BLaER1 treated with 17β-estradiol and CSF1 and Interleukin-3, amounts not matched to agents 10 nM and 100 nM (cell line): Measurements from ENCODE around the gene WWOX.
"Not testable (repeated sequence)": the region's sequence is repeated elsewhere in the genome, so short reads cannot be mapped to it uniquely, and the experiment has no call there.

ENCODE experiments used
- H3K27ac ChIP-seq, 11 experiments: shearing (Covaris generic); formaldehyde crosslinking; 2 replicates each; pipeline ENCODE4 v1.8.1; 2022
- H3K27me3 ChIP-seq, 11 experiments: shearing (Covaris generic); formaldehyde crosslinking; 2 replicates each; pipeline ENCODE4 v1.8.1; 2022
- H3K36me3 ChIP-seq, 11 experiments: shearing (Covaris generic); formaldehyde crosslinking; 2 replicates each; pipeline ENCODE4 v1.8.1; 2022
- H3K4me1 ChIP-seq, 10 experiments: shearing (Covaris generic); formaldehyde crosslinking; 2 replicates each; pipeline ENCODE4 v1.8.1; 2022
- H3K4me2 ChIP-seq, 11 experiments: shearing (Covaris generic); formaldehyde crosslinking; 2 replicates each; pipeline ENCODE4 v1.8.1; 2022
- H3K4me3 ChIP-seq, 10 experiments: shearing (Covaris generic); formaldehyde crosslinking; 2 replicates each; pipeline ENCODE4 v1.8.1; 2022
- H3K9ac ChIP-seq, 11 experiments: shearing (Covaris generic); formaldehyde crosslinking; 2 replicates each; pipeline ENCODE4 v1.8.1; 2022
- H3K9me3 ChIP-seq, 11 experiments: shearing (Covaris generic); formaldehyde crosslinking; replicated peaks in 1 of 11; 2 replicates each; pipeline ENCODE4 v1.8.1; 2022
- H4K20me1 ChIP-seq, 11 experiments: shearing (Covaris generic); formaldehyde crosslinking; 2 replicates each; pipeline ENCODE4 v1.8.1; 2022
- Cebpa-rat ChIP-seq, 11 experiments: shearing (Covaris generic); IDR thresholded peaks; 2 replicates each; pipeline ENCODE4 v1.8.1; 2022

Gene WWOX

DNA sequence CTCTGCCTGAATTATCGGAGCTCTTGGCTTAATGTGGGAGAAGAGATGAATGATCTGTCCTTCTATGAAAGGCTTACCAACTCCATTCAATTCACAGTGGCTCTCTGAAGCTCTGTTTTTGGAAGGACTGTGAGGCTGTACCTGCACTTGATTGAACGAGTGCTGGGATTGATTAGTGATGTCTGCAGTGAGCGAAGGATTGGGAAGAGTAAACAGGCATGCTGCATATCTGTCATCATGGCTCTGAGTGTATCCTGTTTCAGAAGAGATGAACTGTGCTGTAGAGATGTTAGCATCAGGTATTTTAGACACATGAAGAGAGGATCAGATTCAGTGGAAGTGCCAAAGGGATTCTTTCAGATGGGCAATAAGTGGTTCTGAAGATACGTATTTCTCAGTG, 937.1 kb downstream of the WWOX start:
- no peak overlapping the region for H3K9ac ChIP-seq
- H3K9me3 ChIP-seq = peaks cover 0 to 6% (median 0%) of the 10 kb centered on the region in 11 experiments; a peak in 3 of 22 replicates
- no peaks in the 10 kb centered on the region for H3K27me3 ChIP-seq
- H3K27ac ChIP-seq = no peak overlapping the region
- H3K4me3 ChIP-seq = no peak overlapping the region
- TF ChIP-seq Cebpa-rat (IDR thresholded peaks at IDR 0.05) = no peak
- no peaks in the 10 kb centered on the region for H4K20me1 ChIP-seq
- no peak overlapping the region for H3K4me2 ChIP-seq
- H3K4me1 ChIP-seq = peaks cover 0 to 7% (median 5%) of the 10 kb centered on the region in 10 experiments; a peak in 9 of 20 replicates
- no peaks in the 10 kb centered on the region for H3K36me3 ChIP-seq

DNA sequence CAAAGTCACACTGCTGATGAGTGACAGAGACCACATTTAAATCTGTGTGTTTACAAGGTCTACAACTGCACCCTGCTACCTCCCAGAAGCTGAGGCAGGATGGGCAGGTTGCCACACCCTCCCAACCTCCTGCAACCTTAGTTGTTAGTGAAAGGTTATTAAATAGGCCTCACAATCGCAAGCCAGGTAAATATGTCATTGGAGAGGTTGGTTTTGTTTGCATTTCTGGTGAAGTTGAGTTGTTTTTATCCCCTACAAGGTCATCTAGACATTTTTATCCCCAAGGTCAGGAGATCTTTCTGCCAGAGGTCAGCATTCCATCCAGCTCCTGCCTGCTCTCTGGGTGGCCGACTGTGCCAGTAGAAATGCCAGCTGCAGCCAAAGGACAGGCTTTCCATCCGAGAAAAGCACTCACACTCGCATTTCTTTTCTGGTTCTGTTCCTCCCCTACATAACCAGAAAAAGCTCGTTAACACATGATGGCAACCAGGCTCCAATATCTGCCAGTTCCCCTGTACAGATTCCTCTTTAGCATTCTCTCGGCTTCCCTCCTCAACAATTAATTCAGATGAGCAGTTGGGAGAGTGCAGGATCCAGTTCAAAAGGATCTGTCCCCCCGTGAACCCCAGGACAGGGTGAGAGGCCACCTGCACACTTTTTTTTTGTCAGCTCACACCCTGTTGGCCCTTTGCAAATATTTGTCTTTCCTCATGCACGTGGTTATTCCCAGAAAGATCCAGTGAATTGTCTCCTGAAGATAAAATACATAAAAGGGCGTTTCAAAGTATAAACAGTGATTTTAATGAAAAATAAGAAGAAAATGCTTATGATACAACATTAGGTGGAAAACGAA, 938.3 kb downstream of the WWOX start:
- Histone ChIP-seq H3K36me3 (no peaks in the 10 kb centered on the region), H3K27ac (no peak overlapping the region), H3K27me3 (no peaks in the 10 kb centered on the region), H3K4me2 (no peak overlapping the region), H3K9ac (no peak overlapping the region), H4K20me1 (no peaks in the 10 kb centered on the region), H3K4me1 (peaks cover 0 to 7% (median 5%) of the 10 kb centered on the region in 10 experiments; a peak in 9 of 20 replicates), H3K9me3 (peaks cover 0 to 6% (median 0%) of the 10 kb centered on the region in 11 experiments; a peak in 3 of 22 replicates), H3K4me3 (no peak overlapping the region)
- TF ChIP-seq Cebpa-rat (IDR thresholded peaks at IDR 0.05) = no peak

DNA sequence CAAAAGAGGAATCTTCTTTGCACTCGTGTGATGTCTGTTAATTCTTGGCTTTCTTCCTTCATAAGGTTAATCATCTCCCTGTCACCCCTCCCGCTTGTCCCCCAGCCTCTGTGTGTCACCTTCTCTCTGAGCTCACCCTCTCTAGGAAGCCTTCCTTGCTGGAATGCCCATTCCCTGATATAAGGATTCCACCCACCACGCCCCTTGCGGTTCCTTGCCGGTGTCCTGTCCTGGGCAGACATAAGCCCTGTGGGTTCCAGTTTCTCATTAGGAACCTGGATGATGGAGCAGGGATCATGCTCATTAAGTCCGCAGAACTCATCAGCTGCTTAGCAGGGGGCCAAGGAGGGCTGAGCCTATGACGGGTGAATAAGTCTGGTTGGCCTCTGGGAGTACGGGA, 941.8 kb downstream of the WWOX start:
- H3K4me1 ChIP-seq = peaks cover 0 to 7% (median 5%) of the 10 kb centered on the region in 10 experiments; a peak in 9 of 20 replicates
- no peaks in the 10 kb centered on the region for H3K36me3 ChIP-seq
- H3K9ac ChIP-seq = no peak overlapping the region
- H3K9me3 ChIP-seq = peaks cover 0 to 4% (median 0%) of the 10 kb centered on the region in 11 experiments; a peak in 1 of 22 replicates
- no peak overlapping the region for H3K4me2 ChIP-seq
- no peaks in the 10 kb centered on the region for H3K27me3 ChIP-seq
- H4K20me1 ChIP-seq = no peaks in the 10 kb centered on the region
- no peak overlapping the region for H3K27ac ChIP-seq
- H3K4me3 ChIP-seq = no peak overlapping the region
- TF ChIP-seq Cebpa-rat (IDR thresholded peaks at IDR 0.05) = no peak

DNA sequence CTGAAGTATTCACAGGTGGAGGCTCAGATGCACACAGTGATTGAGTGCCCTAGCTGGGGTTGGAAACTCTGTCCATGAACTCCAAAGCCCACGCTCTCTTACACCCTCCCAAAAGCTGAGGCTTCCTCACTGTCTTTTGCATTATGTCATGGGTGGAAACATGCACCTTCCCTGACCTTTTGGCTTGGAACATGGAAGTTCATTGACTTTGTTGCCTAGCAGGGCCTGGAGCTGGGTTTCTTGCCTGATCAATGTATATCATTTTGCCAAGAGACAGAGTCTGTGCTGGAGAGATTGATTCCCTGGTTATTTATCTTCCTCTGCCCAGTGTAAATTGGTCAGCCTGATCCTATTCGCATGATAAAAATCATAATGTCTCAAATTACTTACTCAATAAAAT, 942.7 kb downstream of the WWOX start:
- no peak overlapping the region for H3K27ac ChIP-seq

DNA sequence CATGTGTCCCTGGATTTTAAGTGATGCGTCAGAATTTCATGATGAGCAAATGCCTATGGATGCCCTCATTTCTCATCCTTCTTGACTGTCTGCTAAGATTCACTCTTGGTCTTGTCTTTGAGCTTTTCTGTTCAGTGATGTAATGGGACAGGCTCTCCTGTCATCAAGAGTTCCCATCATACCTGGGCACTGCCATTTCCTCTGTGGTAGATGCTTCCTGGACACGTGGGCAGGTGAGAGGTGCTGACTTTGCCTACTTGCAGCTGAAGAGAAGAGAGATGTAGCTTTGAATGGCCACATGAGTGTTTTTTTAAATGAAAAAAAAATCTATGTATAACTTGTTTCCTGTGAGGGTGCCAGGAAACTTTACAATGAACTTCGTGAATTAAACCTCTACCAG, 943.4 kb downstream of the WWOX start:
- H3K4me1 ChIP-seq = peaks cover 0 to 7% (median 5%) of the 10 kb centered on the region in 10 experiments; a peak in 9 of 20 replicates
- no peak overlapping the region for H3K4me2 ChIP-seq
- no peaks in the 10 kb centered on the region for H3K36me3 ChIP-seq
- H3K9me3 ChIP-seq = no peaks in the 10 kb centered on the region
- no peak for TF ChIP-seq Cebpa-rat (IDR thresholded peaks at IDR 0.05)
- no peaks in the 10 kb centered on the region for H4K20me1 ChIP-seq
- no peaks in the 10 kb centered on the region for H3K27me3 ChIP-seq
- H3K9ac ChIP-seq = no peak overlapping the region
- H3K4me3 ChIP-seq = no peak overlapping the region
- no peak overlapping the region for H3K27ac ChIP-seq

More for the DNA sequence above, 942.7 kb downstream of the WWOX start:
- Histone ChIP-seq H3K36me3 (no peaks in the 10 kb centered on the region), H3K4me3 (no peak overlapping the region), H3K4me1 (peaks cover 0 to 7% (median 5%) of the 10 kb centered on the region in 10 experiments; a peak in 9 of 20 replicates), H3K9me3 (no peaks in the 10 kb centered on the region), H3K9ac (no peak overlapping the region), H3K4me2 (no peak overlapping the region), H4K20me1 (no peaks in the 10 kb centered on the region), H3K27me3 (no peaks in the 10 kb centered on the region)
- no peak for TF ChIP-seq Cebpa-rat (IDR thresholded peaks at IDR 0.05)

DNA sequence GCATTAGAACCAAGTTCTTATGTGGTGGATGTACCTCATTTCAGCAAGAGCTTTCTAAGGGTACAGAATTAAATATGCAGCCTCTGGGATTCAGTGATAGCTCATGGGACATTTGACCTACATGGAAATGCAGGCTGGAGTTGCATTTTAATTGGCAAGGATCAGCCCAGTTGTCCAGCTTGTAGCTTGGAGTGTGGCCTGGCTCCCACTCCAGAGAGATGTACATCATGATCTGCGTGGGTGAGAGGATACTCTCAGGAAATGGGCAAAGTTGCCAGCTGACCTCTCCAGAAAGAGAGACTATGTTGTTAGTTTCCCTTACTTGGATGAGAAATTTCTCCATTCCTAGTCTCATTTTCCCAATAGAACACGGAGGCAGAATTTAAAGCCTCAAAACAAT, 945.7 kb downstream of the WWOX start:
- Histone ChIP-seq H3K9me3 (no peaks in the 10 kb centered on the region), H3K4me3 (no peak overlapping the region), H3K4me2 (no peak overlapping the region), H3K27me3 (no peaks in the 10 kb centered on the region), H3K4me1 (no peaks in the 10 kb centered on the region), H3K27ac (no peak overlapping the region), H4K20me1 (no peaks in the 10 kb centered on the region), H3K9ac (no peak overlapping the region), H3K36me3 (no peaks in the 10 kb centered on the region)
- TF ChIP-seq Cebpa-rat (IDR thresholded peaks at IDR 0.05) = no peak

DNA sequence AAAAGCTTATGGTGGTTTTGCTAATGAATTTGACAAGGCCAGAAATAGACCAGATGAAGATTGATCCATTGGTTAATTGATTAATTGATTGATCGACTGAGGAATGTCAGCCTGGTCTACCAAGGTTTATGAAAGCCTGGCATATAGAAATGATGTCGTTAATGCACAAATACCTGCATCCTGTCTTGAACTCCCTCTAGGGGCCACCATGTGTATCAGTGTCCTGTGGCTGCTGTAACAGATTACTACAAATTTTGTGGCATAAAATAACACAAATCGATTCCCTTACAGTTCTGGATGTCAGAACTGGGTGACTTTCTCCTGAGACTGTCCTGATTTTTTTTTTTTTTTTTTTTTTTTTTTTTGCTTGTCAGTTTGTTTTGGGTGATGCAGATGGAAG, 947.9 kb downstream of the WWOX start:
- H3K27me3 ChIP-seq = no peaks in the 10 kb centered on the region
- H3K36me3 ChIP-seq = no peaks in the 10 kb centered on the region
- H3K4me2 ChIP-seq = no peak overlapping the region
- TF ChIP-seq Cebpa-rat (IDR thresholded peaks at IDR 0.05) = no peak
- H3K4me1 ChIP-seq = no peaks in the 10 kb centered on the region
- no peak overlapping the region for H3K9ac ChIP-seq
- no peak overlapping the region for H3K4me3 ChIP-seq
- H3K27ac ChIP-seq = no peak overlapping the region
- H3K9me3 ChIP-seq = peaks cover 0 to 3% (median 0%) of the 10 kb centered on the region in 11 experiments; a peak in 2 of 22 replicates
- H4K20me1 ChIP-seq = no peaks in the 10 kb centered on the region

DNA sequence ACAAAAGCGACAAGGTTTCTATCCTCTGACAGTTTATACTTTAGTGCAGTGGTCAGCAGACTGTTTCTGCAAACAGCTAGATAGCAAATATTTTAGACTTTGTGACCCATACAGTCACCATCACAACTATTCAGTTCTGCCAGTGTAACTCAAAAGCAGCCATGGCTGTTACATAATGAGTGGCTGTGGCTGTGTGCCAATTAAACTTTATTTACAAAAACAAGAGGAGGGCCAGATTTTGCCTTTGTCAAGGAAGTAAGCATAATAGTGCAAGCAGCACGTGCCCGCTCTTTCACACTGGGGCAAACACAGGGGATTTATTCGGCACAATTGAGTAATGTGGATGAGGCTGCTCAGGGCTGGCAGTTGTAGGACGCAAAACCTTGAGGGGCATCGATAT, 949.6 kb downstream of the WWOX start:
- Histone ChIP-seq H3K27me3 (no peaks in the 10 kb centered on the region), H3K9me3 (peaks cover 0 to 7% (median 0%) of the 10 kb centered on the region in 11 experiments; a peak in 2 of 22 replicates), H3K4me2 (no peak overlapping the region), H3K4me1 (no peaks in the 10 kb centered on the region), H3K27ac (no peak overlapping the region), H4K20me1 (no peaks in the 10 kb centered on the region), H3K4me3 (no peak overlapping the region), H3K9ac (no peak overlapping the region), H3K36me3 (no peaks in the 10 kb centered on the region)
- no peak for TF ChIP-seq Cebpa-rat (IDR thresholded peaks at IDR 0.05)

DNA sequence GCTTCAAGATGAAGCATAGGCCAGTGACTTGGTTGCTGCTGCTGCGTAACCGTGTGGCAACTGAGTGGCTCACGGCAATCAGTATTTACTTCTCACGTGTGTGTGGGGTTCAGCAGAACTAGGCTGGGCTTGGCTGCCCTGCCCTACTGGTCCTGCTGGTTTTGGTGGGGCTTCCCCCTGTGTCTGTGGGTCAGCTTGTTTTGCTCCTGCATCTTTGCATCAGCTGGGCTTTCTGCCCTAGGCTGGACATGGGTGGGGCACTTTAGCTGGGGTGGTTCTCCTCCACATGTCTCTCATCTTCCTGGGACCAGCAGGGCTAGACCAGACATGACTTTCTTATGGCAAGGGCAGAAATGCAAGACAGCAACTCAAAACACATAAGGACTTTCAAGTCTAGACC, 950.6 kb downstream of the WWOX start:
- no peak overlapping the region for H3K9ac ChIP-seq
- H4K20me1 ChIP-seq = no peaks in the 10 kb centered on the region
- no peaks in the 10 kb centered on the region for H3K36me3 ChIP-seq
- H3K27me3 ChIP-seq = no peaks in the 10 kb centered on the region
- H3K27ac ChIP-seq = no peak overlapping the region
- H3K4me2 ChIP-seq = no peak overlapping the region
- no peak for TF ChIP-seq Cebpa-rat (IDR thresholded peaks at IDR 0.05)
- H3K9me3 ChIP-seq = peaks cover 0 to 7% (median 0%) of the 10 kb centered on the region in 11 experiments; a peak in 2 of 22 replicates
- no peaks in the 10 kb centered on the region for H3K4me1 ChIP-seq
- H3K4me3 ChIP-seq = no peak overlapping the region

DNA sequence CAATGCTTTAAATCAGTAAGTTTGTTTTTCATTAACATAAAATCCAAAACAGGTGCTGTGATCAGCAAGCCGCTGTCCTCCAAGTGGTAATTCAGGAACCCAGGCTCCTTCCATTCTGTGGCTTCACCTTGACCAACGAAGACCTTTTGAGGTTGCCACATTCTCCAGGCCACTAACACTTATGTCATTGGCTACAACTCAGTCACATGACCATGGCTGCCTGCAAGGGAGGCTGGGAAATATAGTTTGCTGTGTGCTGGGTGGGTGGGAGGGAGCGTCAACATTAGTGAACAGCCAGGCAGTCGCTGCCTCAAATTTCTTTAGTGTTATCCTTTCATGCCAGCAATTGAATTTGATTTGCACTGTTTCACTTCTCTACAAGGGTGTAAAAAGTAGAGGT, 951.9 kb downstream of the WWOX start:
- no peak overlapping the region for H3K4me3 ChIP-seq
- no peaks in the 10 kb centered on the region for H3K36me3 ChIP-seq
- H3K9me3 ChIP-seq = peaks cover 0 to 7% (median 0%) of the 10 kb centered on the region in 11 experiments; a peak in 2 of 22 replicates

DNA sequence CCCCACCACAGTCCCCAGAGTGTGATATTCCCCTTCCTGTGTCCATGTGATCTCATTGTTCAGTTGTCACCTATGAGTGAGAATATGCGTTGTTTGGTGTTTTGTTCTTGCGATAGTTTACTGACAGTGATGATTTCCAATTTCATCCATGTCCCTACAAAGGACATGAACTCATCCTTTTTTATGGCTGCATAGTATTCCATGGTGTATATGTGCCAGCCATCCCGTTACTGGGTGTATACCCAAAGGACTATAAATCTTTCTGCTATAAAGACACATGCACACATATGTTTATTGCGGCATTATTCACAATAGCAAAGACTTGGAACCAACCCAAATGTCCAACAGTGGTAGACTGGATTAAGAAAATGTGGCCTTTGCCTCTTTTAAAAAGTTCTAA, 952.7 kb downstream of the WWOX start:
- H3K4me3 ChIP-seq, H3K27me3 ChIP-seq, H4K20me1 ChIP-seq, H3K9ac ChIP-seq, H3K4me2 ChIP-seq, H3K4me1 ChIP-seq, H3K36me3 ChIP-seq, H3K9me3 ChIP-seq, H3K27ac ChIP-seq: not testable (repeated sequence)

More for the DNA sequence above, 951.9 kb downstream of the WWOX start:
- no peaks in the 10 kb centered on the region for H4K20me1 ChIP-seq
- no peak overlapping the region for H3K4me2 ChIP-seq
- H3K4me1 ChIP-seq = no peaks in the 10 kb centered on the region
- no peak overlapping the region for H3K9ac ChIP-seq
- H3K27ac ChIP-seq = no peak overlapping the region
- H3K27me3 ChIP-seq = no peaks in the 10 kb centered on the region
- no peak for TF ChIP-seq Cebpa-rat (IDR thresholded peaks at IDR 0.05)
